Erythroblast (primary cell): ENCODE measurements around the gene CCT3.

Source experiments
- GATA1 ChIP-seq: IDR thresholded peaks from 2 replicates; pipeline ENCODE4 v1.6.1; 2011; ENCODE audit warnings: low read depth, mild to moderate bottlenecking, control low read depth, low read length, moderate library complexity
- POLR2A ChIP-seq: IDR thresholded peaks from 2 replicates; pipeline ENCODE4 v1.6.1; 2011; ENCODE audit warnings: mild to moderate bottlenecking, low read length

- TF ChIP-seq POLR2A (no peak), GATA1 (no peak)
Measured at GRCh38 chr1:156379420-156380165, 41.5 kb upstream of the CCT3 start.
